Measurements from ENCODE around the gene LYSMD2. TPM values are rescaled to one million over a fixed set of nuclear protein-coding genes. Genes with fewer than 3 reads are reported as not detected.

The LYSMD2 gene
- total RNA-seq, 1 donor from 2014 or later: 5.0 TPM

- Mint-ChIP-seq H3K9me3 (ENCODE audit: low read depth) (no peaks in the 10 kb centered on the region), H3K4me3 (ENCODE audit: low read depth) (no peak overlapping the region)
These were observed 18.7 kb downstream of the LYSMD2 start for GRCh38 chr15:51718746-51719145.

DNA sequence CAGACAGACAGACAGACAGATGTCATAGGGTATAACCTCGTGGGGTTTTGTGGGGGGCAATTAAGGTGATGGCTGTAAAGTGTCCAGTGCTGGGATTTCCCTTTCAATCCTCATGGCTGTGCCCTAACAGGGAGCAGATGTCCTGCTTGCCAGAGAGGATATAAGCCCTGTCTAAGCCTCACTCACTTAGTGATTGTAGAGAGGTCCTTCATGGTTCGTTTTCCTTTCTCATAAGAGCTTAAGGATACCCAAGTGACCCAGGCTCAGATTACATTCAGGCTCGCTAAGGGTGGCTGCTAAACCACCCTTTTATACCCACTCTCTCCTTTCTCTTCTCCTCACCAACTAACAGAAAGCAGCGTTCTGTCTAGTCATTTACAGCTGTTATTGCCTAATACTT is 19.2 kb downstream of the LYSMD2 start:
- no peak for DNase-seq (ENCODE audit: low spot score, unreplicated experiment)
- Mint-ChIP-seq H3K27ac (no peak overlapping the region), H3K36me3 (ENCODE audit: insufficient read depth) (no peaks in the 10 kb centered on the region), H3K4me3 (ENCODE audit: low read depth) (no peak overlapping the region), H3K27me3 (no peaks in the 10 kb centered on the region), H3K9me3 (ENCODE audit: low read depth) (no peaks in the 10 kb centered on the region), H3K4me1 (ENCODE audit: low read depth) (peaks cover 4% of the 10 kb centered on the region)
- TF ChIP-seq CTCF (IDR thresholded peaks at IDR 0.05; ENCODE audit: unreplicated experiment): no peak

More at GRCh38 chr15:51718746-51719145, 18.7 kb downstream of the LYSMD2 start:
- Mint-ChIP-seq H3K27ac (no peak overlapping the region), H3K27me3 (no peaks in the 10 kb centered on the region), H3K4me1 (ENCODE audit: low read depth) (peaks cover 4% of the 10 kb centered on the region), H3K36me3 (ENCODE audit: insufficient read depth) (no peaks in the 10 kb centered on the region)
- DNase-seq (ENCODE audit: low spot score, unreplicated experiment): no peak
- TF ChIP-seq CTCF (IDR thresholded peaks at IDR 0.05; ENCODE audit: unreplicated experiment): no peak

GRCh38 chr15:51714911-51715310 is 22.5 kb downstream of the LYSMD2 start:
- DNase-seq (ENCODE audit: low spot score, unreplicated experiment): no peak
- Mint-ChIP-seq H3K4me1 (ENCODE audit: low read depth) (no peaks in the 10 kb centered on the region), H3K4me3 (ENCODE audit: low read depth) (no peak overlapping the region), H3K27ac (no peak overlapping the region), H3K9me3 (ENCODE audit: low read depth) (no peaks in the 10 kb centered on the region), H3K36me3 (ENCODE audit: insufficient read depth) (no peaks in the 10 kb centered on the region), H3K27me3 (no peaks in the 10 kb centered on the region)
- no peak for TF ChIP-seq CTCF (IDR thresholded peaks at IDR 0.05; ENCODE audit: unreplicated experiment)

GRCh38 chr15:51714162-51714561 is 23.3 kb downstream of the LYSMD2 start:
- Mint-ChIP-seq H3K27ac (no peak overlapping the region), H3K4me3 (ENCODE audit: low read depth) (no peak overlapping the region), H3K9me3 (ENCODE audit: low read depth) (no peaks in the 10 kb centered on the region), H3K4me1 (ENCODE audit: low read depth) (no peaks in the 10 kb centered on the region), H3K36me3 (ENCODE audit: insufficient read depth) (no peaks in the 10 kb centered on the region), H3K27me3 (no peaks in the 10 kb centered on the region)
- no peak for DNase-seq (ENCODE audit: low spot score, unreplicated experiment)
- TF ChIP-seq CTCF (IDR thresholded peaks at IDR 0.05; ENCODE audit: unreplicated experiment): no peak

DNA sequence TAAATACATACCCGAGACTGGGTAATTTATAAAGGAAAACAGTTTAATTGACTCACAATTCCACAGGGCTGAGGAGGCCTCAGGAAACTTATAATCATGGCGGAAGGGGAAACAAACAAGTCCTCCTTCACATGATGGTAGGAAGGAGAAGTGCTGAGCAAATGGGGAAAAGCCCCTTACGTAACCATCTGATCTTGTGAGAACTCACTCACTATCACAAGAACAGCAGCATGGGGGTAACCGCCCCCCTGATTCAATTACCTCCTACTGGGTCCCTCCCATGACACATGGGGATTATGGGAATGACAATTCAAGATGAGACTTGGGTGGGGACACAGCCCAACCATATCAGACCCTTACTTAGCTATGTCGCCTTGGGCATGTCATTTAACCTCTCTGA is 28.4 kb downstream of the LYSMD2 start:
- no peak overlapping the region for H3K4me3 Mint-ChIP-seq (ENCODE audit: low read depth)
- H3K36me3 Mint-ChIP-seq (ENCODE audit: insufficient read depth): no peaks in the 10 kb centered on the region
- H3K27ac Mint-ChIP-seq: no peak overlapping the region
- H3K9me3 Mint-ChIP-seq (ENCODE audit: low read depth): no peaks in the 10 kb centered on the region
- peaks cover 10% of the 10 kb centered on the region for H3K4me1 Mint-ChIP-seq (ENCODE audit: low read depth)
- TF ChIP-seq CTCF (IDR thresholded peaks at IDR 0.05; ENCODE audit: unreplicated experiment): no peak
- H3K27me3 Mint-ChIP-seq: no peaks in the 10 kb centered on the region
- DNase-seq (ENCODE audit: low spot score, unreplicated experiment): no peak

Measured in progenitor cell of endocrine pancreas (in vitro differentiated cells).